Measurements from ENCODE around the gene THSD4. TPM values are rescaled to one million over a fixed set of nuclear protein-coding genes. Genes with fewer than 3 reads are reported as not detected.
A peak's percentile ranks its signal among the peaks of the same experiment; 100 is the strongest.

THSD4 gene
- total RNA-seq, 2 donors from 2014 or later, result not detected

DNA sequence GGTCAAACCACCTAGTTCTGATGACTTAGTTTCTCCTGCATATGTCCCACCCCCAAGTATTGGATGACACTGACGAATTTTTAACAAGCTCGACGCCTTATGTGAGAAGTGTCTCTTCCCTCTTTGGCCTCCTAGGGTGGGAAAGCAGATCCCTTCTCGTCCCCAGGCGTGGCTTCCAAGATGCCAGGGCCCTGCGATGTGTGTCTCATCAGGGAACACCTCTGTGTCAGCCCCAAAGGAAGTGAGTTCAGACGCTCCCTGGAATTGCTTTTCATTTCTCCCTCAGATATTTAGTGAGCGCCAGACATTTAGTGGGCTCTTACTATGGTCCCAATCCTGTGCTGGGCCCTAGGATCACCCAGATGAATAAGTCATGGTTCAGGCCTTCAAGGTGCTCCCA, 482.4 kb downstream of the THSD4 start:
- DNase-seq (ENCODE audit: low spot score), result no peak
- H3K27me3 Mint-ChIP-seq, result peaks cover 9 to 15% of the 10 kb centered on the region in 2 donors
- no peaks in the 10 kb centered on the region for H3K4me1 Mint-ChIP-seq (ENCODE audit: low read depth in 2 of 2)
- no peaks in the 10 kb centered on the region for H3K9me3 Mint-ChIP-seq
- H3K27ac Mint-ChIP-seq, result no peak overlapping the region
- H3K36me3 Mint-ChIP-seq, result no peaks in the 10 kb centered on the region
- ATAC-seq, result no peak
- H3K4me3 Mint-ChIP-seq, result no peak overlapping the region

- ATAC-seq, result no peak
- H3K4me1 Mint-ChIP-seq (ENCODE audit: low read depth in 2 of 2), result no peaks in the 10 kb centered on the region
- no peak overlapping the region for H3K27ac Mint-ChIP-seq
- no peaks in the 10 kb centered on the region for H3K9me3 Mint-ChIP-seq
- H3K27me3 Mint-ChIP-seq, result peaks cover 12 to 20% of the 10 kb centered on the region in 2 donors
- no peak overlapping the region for H3K4me3 Mint-ChIP-seq
- no peaks in the 10 kb centered on the region for H3K36me3 Mint-ChIP-seq
- DNase-seq (ENCODE audit: low spot score), result no peak
Measured at GRCh38 chr15:71598741-71599140, 483.5 kb downstream of the THSD4 start.

DNA sequence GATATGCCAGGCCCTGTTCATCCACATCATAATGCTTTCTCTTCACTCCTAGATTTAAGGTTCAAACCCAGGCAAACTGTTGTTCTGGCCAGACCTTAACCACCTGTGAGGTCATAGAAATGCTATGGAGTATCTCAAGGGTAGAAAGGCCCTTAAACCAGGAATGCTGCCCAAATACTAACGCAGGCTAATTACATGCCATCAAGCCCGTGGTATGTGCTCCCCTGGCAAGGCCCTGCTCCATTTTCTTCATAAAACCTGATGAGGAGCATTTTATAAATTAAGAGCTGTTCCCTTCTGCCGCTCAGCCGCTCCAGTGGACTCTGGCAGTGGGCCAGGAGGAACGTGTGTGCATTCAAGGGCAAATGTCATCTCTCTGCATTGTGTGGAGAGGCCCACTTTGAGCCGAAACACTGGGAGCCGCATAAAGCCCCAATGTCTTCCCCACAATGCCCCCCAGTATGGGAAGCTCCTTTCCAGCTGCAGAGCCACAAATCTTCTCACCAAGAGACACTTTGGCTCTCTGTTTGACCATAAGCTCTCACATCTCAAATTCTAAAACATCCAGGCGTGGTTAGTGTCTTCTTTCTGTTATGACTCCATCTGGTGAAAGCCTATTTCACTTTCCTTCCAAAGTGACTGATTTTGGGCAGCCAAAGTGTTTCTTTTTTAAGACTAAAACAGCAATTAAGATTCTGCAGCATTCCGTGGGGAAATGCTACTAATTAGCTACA, 484.3 kb downstream of the THSD4 start:
- DNase-seq (ENCODE audit: low spot score) (no peak), ATAC-seq (no peak)
- no peaks in the 10 kb centered on the region for H3K36me3 Mint-ChIP-seq
- peaks cover 13 to 27% of the 10 kb centered on the region in 2 donors for H3K27me3 Mint-ChIP-seq
- no peak overlapping the region for H3K27ac Mint-ChIP-seq
- no peaks in the 10 kb centered on the region for H3K4me1 Mint-ChIP-seq (ENCODE audit: low read depth in 2 of 2)
- H3K9me3 Mint-ChIP-seq, result no peaks in the 10 kb centered on the region
- no peak overlapping the region for H3K4me3 Mint-ChIP-seq

DNA sequence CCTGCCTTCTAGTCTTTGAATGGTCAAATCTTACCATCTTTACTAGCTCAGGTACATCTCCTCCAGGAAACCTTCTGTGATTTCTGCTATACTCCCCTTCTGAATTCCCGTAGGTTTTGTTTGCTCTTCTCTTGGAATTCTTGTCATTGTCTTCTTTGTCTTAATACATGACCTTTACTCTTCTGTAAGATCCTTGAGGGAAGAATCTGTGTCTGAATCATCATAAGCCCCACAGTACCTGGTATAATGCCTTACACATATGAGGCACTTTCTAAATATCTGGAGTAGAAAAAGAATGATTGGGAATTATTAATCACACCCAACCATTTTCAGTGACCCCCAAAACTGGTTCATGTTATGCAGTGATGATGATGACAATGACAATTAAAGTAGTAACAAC, 485.0 kb downstream of the THSD4 start:
- Mint-ChIP-seq H3K9me3 (no peaks in the 10 kb centered on the region), H3K4me3 (no peak overlapping the region), H3K27me3 (peaks cover 17 to 34% of the 10 kb centered on the region in 2 donors), H3K27ac (no peak overlapping the region), H3K4me1 (ENCODE audit: low read depth in 2 of 2) (no peaks in the 10 kb centered on the region), H3K36me3 (no peaks in the 10 kb centered on the region)
- DNase-seq (ENCODE audit: low spot score) (no peak), ATAC-seq (no peak)

DNA sequence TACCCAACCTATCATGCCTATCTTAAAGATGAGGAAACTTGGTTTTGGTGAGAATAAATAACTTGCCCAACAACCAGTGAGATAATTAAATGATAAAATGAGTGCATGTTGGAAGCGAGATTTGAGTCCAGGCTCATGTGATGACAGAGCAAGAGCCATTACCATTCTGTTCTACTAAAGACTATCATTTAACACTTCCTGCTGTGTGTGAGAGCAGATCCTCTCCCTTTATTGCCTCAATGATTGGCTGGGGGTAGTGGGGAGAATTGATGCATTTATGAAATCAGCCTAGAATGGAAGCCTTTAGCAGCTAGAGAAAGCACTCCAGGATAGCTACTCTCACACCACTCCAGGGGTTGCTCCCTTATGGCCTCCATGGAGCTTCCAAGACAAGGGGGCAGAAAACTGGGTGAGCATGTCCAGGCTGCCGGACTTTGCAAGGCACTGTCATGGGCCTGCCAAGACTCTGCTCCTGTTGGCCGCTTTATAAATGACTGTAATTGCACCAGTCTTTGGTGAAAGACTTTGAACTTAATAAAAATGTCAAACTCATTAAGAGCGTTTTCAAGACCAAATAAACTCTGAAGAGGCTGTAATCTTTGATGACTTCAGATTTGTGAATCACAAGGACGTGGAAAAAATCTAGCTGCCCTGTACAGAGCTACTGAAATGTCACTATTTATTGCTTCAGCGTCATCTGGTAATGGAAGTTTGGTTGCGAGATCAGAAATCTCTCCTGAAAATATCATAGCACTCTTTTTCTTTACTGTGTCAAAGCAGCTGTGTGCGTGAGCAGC, 486.0 kb downstream of the THSD4 start:
- H3K27ac Mint-ChIP-seq, result no peak overlapping the region
- no peaks in the 10 kb centered on the region for H3K9me3 Mint-ChIP-seq
- no peak for ATAC-seq

DNA sequence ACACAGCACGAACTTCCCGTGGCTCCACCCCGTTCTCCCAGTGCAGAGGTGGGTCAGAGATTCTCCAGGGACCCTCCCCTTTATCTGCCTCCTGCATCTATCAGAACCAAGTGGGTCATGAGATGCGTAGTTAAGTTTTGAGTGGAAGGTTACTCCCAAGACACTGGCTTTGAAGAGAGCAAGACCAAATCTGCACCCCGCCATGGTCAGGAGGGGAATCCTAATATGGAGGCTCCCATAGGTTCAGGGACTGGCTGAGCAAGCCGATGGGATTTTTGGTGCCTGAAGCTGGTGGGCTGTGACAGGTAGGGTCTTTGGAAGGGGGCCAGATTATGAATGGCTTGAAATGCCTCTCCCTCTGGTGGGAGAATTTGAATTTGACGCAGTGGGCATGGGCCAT, 488.1 kb downstream of the THSD4 start:
- Mint-ChIP-seq H3K36me3 (no peaks in the 10 kb centered on the region), H3K27ac (no peak overlapping the region), H3K27me3 (peaks cover 26 to 57% of the 10 kb centered on the region in 2 donors), H3K4me3 (no peak overlapping the region), H3K4me1 (ENCODE audit: low read depth in 2 of 2) (no peaks in the 10 kb centered on the region), H3K9me3 (no peaks in the 10 kb centered on the region)
- ATAC-seq, result no peak
- DNase-seq (ENCODE audit: low spot score), result no peak

More for the DNA sequence above, 486.0 kb downstream of the THSD4 start:
- H3K4me1 Mint-ChIP-seq (ENCODE audit: low read depth in 2 of 2), result no peaks in the 10 kb centered on the region
- no peaks in the 10 kb centered on the region for H3K36me3 Mint-ChIP-seq
- H3K27me3 Mint-ChIP-seq, result peaks cover 23 to 41% of the 10 kb centered on the region in 2 donors
- no peak overlapping the region for H3K4me3 Mint-ChIP-seq
- no peak for DNase-seq (ENCODE audit: low spot score)

GRCh38 chr15:71607383-71607782, 492.1 kb downstream of the THSD4 start:
- ATAC-seq, result no peak
- DNase-seq (ENCODE audit: low spot score), result no peak
- Mint-ChIP-seq H3K27ac (no peak overlapping the region), H3K27me3 (peaks cover 26 to 60% of the 10 kb centered on the region in 2 donors), H3K9me3 (no peaks in the 10 kb centered on the region), H3K4me3 (no peak overlapping the region), H3K4me1 (ENCODE audit: low read depth in 2 of 2) (no peaks in the 10 kb centered on the region), H3K36me3 (no peaks in the 10 kb centered on the region)

DNA sequence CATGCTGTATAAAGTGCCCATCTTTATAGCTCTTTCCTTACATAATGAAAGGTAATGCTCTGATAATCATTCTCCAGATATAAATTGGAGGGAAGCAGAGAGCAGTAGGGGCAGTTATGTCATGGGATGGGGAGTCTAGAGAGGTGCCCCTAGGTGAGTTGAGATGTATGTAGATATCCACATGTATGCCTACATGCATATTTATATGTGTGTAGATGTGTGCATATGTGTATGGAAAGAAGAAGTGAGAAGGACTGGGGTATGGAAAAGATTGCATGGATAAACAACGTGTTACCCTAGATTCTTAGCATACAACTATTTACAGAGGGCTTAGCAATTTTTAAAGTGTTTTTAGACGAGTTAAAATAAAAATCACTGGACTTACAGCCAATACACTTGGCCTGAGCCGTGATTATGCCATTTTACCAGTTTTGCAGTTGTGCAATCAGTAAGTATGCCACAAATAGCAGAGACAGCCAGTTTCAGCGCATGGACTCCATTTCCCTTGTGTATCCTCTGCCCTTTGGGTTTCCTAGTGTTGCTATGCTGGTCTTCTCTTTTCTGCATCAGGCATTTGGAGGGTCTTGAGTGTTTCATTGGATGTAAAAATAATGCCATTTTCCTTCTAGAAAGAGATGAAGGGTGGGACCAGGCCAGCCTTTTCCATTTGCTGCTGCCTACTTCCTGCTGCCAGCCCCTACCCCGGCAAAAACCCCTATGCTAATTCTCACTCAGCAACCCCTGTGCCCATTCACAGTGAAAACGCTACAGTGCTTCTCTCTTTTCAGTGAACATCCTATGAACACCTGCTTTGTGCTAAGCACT, 495.7 kb downstream of the THSD4 start:
- H3K27me3 Mint-ChIP-seq, result peaks cover 19 to 61% of the 10 kb centered on the region in 2 donors
- H3K4me3 Mint-ChIP-seq, result no peak overlapping the region
- no peaks in the 10 kb centered on the region for H3K9me3 Mint-ChIP-seq
- ATAC-seq, result peak in 1 of 2 donors; percentile 16
- no peak overlapping the region for H3K27ac Mint-ChIP-seq
- no peak for DNase-seq (ENCODE audit: low spot score)
- H3K4me1 Mint-ChIP-seq (ENCODE audit: low read depth in 2 of 2), result no peaks in the 10 kb centered on the region
- H3K36me3 Mint-ChIP-seq, result no peaks in the 10 kb centered on the region

- H3K9me3 Mint-ChIP-seq, result no peaks in the 10 kb centered on the region
- no peak overlapping the region for H3K27ac Mint-ChIP-seq
Measured at GRCh38 chr15:71611553-71612396, 496.5 kb downstream of the THSD4 start.

GRCh38 chr15:71612397-71612722, 497.1 kb downstream of the THSD4 start:
- Mint-ChIP-seq H3K9me3 (no peaks in the 10 kb centered on the region), H3K27me3 (peaks cover 20 to 64% of the 10 kb centered on the region in 2 donors), H3K4me1 (ENCODE audit: low read depth in 2 of 2) (no peaks in the 10 kb centered on the region), H3K4me3 (no peak overlapping the region), H3K36me3 (no peaks in the 10 kb centered on the region), H3K27ac (no peak overlapping the region)
- no peak for ATAC-seq
- no peak for DNase-seq (ENCODE audit: low spot score)

More at GRCh38 chr15:71611553-71612396, 496.5 kb downstream of the THSD4 start:
- no peaks in the 10 kb centered on the region for H3K36me3 Mint-ChIP-seq
- ATAC-seq (no peak), DNase-seq (ENCODE audit: low spot score) (no peak)
- peaks cover 22 to 66% of the 10 kb centered on the region in 2 donors for H3K27me3 Mint-ChIP-seq
- no peaks in the 10 kb centered on the region for H3K4me1 Mint-ChIP-seq (ENCODE audit: low read depth in 2 of 2)
- H3K4me3 Mint-ChIP-seq, result no peak overlapping the region

DNA sequence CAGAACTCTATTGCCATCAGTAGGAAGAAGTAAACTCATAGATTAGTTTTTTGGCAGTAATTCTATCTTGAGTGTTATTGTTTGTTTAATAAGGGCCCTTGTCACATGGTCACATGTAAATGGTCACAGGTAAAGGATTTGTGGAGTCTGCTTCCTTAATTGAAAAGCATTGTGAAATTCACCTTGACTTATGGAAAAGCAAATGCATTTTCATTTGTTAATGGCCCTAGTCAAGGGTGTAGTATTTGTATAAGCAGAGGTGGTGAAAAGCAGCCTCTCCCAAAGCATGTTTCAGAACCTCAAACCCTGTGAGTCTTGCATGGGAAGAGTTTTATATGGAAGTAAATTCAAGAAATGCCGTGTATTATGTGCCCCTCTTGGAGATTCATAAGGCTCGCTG, 497.6 kb downstream of the THSD4 start:
- no peaks in the 10 kb centered on the region for H3K36me3 Mint-ChIP-seq
- no peaks in the 10 kb centered on the region for H3K4me1 Mint-ChIP-seq (ENCODE audit: low read depth in 2 of 2)
- DNase-seq (ENCODE audit: low spot score) (no peak), ATAC-seq (no peak)
- peaks cover 17 to 61% of the 10 kb centered on the region in 2 donors for H3K27me3 Mint-ChIP-seq
- no peaks in the 10 kb centered on the region for H3K9me3 Mint-ChIP-seq
- H3K4me3 Mint-ChIP-seq, result no peak overlapping the region
- H3K27ac Mint-ChIP-seq, result no peak overlapping the region

- no peak for ATAC-seq
- no peak overlapping the region for H3K4me3 Mint-ChIP-seq
- no peaks in the 10 kb centered on the region for H3K36me3 Mint-ChIP-seq
- H3K27me3 Mint-ChIP-seq, result peaks cover 25 to 34% of the 10 kb centered on the region in 2 donors
- no peaks in the 10 kb centered on the region for H3K4me1 Mint-ChIP-seq (ENCODE audit: low read depth in 2 of 2)
- DNase-seq (ENCODE audit: low spot score), result no peak
- H3K27ac Mint-ChIP-seq, result no peak overlapping the region
- H3K9me3 Mint-ChIP-seq, result no peaks in the 10 kb centered on the region
Measured at GRCh38 chr15:71623111-71623510, 507.8 kb downstream of the THSD4 start.

DNA sequence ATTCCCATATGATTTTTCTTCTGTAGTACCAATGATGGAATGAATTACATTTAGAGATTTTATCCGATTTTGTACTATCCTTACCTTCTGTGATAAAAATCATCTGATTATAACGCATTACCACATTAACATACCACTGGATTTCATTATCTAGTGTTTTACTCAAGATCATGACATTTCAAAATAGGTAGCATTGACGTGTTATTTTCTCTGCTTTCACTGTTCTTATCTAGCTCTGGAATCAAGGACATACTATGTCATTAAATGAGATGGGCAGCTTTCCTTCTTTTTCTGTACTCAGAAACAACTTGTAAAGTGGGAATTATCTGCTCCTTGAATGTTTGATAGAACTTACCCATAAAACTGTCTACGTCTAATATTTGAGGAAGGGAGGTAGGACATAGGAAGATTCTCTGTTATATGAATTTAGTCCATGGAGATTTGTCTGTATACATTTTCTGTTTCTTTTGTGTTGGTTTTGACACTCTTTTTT, 511.4 kb downstream of the THSD4 start:
- DNase-seq (ENCODE audit: low spot score) (no peak), ATAC-seq (no peak)
- Mint-ChIP-seq H3K27me3 (peaks cover 29 to 46% of the 10 kb centered on the region in 2 donors), H3K9me3 (no peaks in the 10 kb centered on the region), H3K27ac (no peak overlapping the region), H3K4me1 (ENCODE audit: low read depth in 2 of 2) (no peaks in the 10 kb centered on the region), H3K36me3 (no peaks in the 10 kb centered on the region), H3K4me3 (no peak overlapping the region)

Data from natural killer cell treated with Interleukin-12 subunit alpha and Interleukin-12 subunit beta and Interleukin-15 and Interleukin-18, amount 100 ng/mL, for 72 hours (primary cell).